Mucosa of stomach (tissue), 1 donor: ENCODE data around the gene SEMA4D.

ENCODE experiments used
- H3K27me3 ChIP-seq: one replicate; pipeline ENCODE4 v1.7.0; 2013; ENCODE audit warnings: mild to moderate bottlenecking, low read length; ENCODE audit not compliant: control insufficient read depth, insufficient read depth
- H3K36me3 ChIP-seq: one replicate; pipeline ENCODE4 v1.7.0; 2013; ENCODE audit warnings: low read length; ENCODE audit not compliant: control insufficient read depth, insufficient read depth
- H3K4me1 ChIP-seq: one replicate; pipeline ENCODE4 v1.7.0; 2013; ENCODE audit warnings: mild to moderate bottlenecking, low read length; ENCODE audit not compliant: control insufficient read depth, insufficient read depth
- H3K4me3 ChIP-seq: one replicate; pipeline ENCODE4 v1.7.0; 2013; ENCODE audit warnings: low read length
- H3K9ac ChIP-seq: one replicate; pipeline ENCODE4 v1.7.0; 2013; ENCODE audit warnings: mild to moderate bottlenecking, low read length, moderate library complexity
- H3K9me3 ChIP-seq: one replicate; pipeline ENCODE4 v1.7.0; 2013; ENCODE audit warnings: mild to moderate bottlenecking, low read length, moderate library complexity; ENCODE audit not compliant: control insufficient read depth
- donor health status: Pancreatic carcinoma.

The SEMA4D gene

DNA sequence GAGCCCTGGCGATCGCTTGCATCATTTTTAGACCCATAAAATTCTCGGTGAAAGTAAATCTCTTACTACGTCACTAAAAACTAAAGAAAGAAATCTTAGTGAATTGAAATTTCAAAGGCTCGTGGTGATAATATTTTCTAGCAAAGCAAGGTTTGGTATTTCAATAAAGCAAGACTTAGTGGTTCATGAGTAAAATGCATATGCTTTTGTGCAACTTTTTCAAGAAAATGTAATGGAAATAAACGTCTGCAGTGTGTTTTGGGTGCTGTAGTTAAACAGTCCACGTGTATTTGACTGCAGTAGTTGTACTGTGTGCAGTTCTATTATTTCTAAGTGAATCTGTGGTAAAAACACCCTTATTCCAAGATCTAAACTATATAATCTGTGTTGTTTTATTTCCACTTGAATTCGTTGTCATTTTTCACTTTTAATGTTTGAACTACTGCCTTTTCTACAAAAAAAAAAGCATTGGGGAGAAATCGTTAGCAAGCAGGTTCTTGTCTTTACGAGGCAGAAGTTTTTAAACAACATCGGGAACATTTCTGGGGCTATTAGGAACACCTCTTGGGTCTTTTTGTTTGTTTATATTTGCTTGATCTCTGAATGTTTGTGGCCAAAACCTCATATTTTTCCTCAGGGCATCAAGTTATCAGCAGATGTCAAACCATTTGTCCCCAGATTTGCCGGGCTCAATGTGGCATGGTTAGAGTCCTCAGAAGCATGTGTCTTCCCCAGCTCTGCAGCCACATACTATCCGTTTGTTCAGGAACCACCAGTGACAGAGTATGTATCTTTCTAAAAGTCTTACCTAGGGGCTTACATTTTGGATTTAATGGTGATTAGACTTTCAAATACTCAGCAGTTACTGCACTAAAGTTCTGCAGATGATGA is 178.7 kb downstream of the SEMA4D start:
- Histone ChIP-seq H3K4me1 (peaks cover 13% of the 10 kb centered on the region), H3K27me3 (no peaks in the 10 kb centered on the region), H3K9me3 (no peaks in the 10 kb centered on the region), H3K36me3 (no peaks in the 10 kb centered on the region), H3K4me3 (peak overlapping the region; percentile 48), H3K9ac (peak overlapping the region; percentile 87)

DNA sequence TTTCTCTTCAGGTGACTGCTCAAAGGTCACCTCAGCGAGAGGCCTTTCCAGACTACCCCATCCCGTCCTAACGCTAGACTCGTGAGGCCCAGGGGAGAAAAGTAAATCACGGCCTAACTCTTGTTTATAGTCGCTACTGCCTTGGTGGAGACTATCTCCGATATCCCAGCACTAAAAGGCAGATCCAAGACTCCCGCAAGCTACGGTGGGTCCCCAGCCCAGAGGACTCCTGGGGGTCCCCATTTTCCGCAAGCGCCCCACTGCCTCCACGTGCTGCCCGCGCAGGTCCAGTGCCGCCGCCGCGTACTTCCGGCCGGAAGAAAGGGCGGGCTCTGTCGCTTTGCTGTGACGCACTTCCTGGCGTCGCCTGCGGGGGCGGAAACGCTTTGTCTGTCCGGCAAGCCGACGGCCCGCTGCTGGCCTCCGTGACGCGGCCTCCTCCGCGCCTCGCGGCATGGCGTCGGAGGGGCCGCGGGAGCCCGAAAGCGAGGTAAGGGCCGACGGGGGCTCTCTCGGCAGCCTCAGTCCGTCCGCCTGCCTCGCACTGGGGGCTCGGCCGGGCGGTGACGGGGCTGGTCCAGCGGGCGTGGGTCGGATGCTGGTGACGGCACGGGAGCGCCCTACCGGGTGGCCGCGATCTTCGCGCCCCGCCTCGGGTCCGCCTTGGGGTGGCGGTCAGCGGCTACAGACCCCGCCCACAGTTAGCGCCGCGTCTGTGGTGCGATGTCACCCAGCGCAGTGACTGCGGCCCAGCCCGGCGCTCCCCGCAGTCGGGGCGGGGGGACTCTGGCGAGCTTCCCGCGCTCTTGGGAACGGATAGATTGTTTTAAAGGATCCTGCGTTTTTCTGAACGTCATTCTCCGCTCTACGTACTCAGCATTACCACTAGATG is 179.5 kb downstream of the SEMA4D start, which contains the start of gene SECISBP2:
Gene SECISBP2, plus strand, starts transcription at position 378 of the 892 bp plus-strand sequence. Its CDS starts 77 bp downstream, at position 455.
- H3K4me3 ChIP-seq, result peak within 1 kb of the TSS; percentile 48
- no peaks in the 10 kb centered on the region for H3K9me3 ChIP-seq
- peaks cover 6% of the 10 kb centered on the region for H3K4me1 ChIP-seq
- H3K9ac ChIP-seq, result peak within 1 kb of the TSS; percentile 87
- no peaks in the 10 kb centered on the region for H3K36me3 ChIP-seq
- no peaks in the 10 kb centered on the region for H3K27me3 ChIP-seq

DNA sequence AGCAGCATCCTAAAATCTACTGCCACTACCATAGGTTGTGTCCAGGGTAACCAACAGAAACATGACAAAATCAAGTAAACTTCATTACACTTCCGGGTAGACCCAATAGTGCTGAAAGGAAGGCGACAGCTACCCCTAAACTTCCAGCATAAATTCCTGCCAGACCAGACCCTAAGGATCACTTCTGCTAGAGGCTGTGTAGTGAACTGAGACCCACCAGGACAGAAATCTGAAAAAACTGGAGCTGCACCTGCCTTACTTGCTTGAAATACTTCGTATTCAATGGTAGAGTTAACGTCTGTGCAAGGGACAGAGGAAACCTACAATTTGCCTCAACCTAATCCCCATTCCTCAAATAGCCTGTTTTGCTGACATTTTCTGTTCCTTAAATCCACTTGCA is 180.6 kb downstream of the SEMA4D start:
- no peaks in the 10 kb centered on the region for H3K36me3 ChIP-seq
- peak overlapping the region; percentile 87 for H3K9ac ChIP-seq
- H3K27me3 ChIP-seq, result no peaks in the 10 kb centered on the region
- H3K4me1 ChIP-seq, result no peaks in the 10 kb centered on the region
- H3K4me3 ChIP-seq, result no peak overlapping the region
- H3K9me3 ChIP-seq, result no peaks in the 10 kb centered on the region

DNA sequence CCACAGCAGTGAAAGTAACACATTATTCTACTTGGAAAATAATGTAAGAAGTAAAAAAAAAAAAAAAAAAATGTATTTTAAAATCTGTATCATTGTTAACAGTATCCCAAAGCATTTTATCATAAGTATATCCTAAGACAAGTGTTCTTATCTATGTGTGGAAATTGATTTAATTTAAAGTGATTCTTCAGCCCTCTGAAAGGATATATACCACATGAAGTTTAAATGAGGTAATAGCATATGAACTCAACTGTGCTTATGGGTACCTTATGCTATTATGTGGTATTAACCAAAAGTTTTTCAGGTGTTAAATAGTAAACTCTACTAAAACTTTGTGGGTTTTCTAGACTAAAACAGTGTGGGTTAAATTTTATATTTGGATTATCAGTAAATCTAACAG is 182.4 kb downstream of the SEMA4D start:
- Histone ChIP-seq H3K4me3 (no peak overlapping the region), H3K27me3 (no peaks in the 10 kb centered on the region), H3K9me3 (no peaks in the 10 kb centered on the region), H3K4me1 (no peaks in the 10 kb centered on the region), H3K9ac (no peak overlapping the region), H3K36me3 (no peaks in the 10 kb centered on the region)

DNA sequence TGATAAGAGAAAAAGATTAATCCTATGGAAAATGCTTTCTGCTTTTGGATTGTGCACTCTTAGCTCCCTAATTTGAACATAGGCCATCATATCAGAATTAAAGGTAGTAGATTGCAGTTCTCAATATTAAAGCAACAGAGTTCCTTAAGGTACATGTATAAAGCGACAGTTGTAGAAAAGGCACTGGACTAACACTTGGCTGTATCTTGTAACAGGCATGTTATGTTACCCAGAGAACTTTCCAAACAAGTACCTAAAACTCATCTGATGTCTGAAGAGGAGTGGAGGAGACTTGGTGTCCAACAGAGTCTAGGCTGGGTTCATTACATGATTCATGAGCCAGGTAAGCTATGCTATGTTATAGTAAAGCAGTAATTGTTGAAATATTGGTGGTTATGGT is 183.0 kb downstream of the SEMA4D start:
- Histone ChIP-seq H3K27me3 (no peaks in the 10 kb centered on the region), H3K9me3 (no peaks in the 10 kb centered on the region), H3K4me1 (no peaks in the 10 kb centered on the region), H3K4me3 (no peak overlapping the region), H3K9ac (no peak overlapping the region), H3K36me3 (no peaks in the 10 kb centered on the region)

DNA sequence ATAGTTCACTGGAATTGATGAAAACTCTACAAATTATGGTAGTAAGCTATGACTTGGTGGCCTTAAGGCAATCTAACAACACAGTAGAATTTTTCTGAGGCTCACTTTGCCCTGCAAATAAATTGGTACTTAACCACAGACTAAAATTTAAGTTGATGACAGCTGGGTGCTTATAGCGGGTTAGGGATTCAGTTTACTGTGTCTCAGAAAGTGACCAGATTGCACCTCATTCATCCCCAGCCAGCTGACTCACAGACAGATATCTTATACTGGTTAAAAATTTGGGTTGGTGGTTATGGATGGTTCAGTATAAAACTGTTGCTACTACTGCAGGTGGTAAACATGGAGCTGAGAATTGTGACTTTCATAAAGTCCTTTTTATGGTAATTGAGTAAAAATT is 184.1 kb downstream of the SEMA4D start:
- H3K4me3 ChIP-seq, result no peak overlapping the region
- H3K27me3 ChIP-seq, result no peaks in the 10 kb centered on the region
- no peaks in the 10 kb centered on the region for H3K36me3 ChIP-seq
- peaks cover 6% of the 10 kb centered on the region for H3K4me1 ChIP-seq
- H3K9me3 ChIP-seq, result no peaks in the 10 kb centered on the region
- H3K9ac ChIP-seq, result no peak overlapping the region

DNA sequence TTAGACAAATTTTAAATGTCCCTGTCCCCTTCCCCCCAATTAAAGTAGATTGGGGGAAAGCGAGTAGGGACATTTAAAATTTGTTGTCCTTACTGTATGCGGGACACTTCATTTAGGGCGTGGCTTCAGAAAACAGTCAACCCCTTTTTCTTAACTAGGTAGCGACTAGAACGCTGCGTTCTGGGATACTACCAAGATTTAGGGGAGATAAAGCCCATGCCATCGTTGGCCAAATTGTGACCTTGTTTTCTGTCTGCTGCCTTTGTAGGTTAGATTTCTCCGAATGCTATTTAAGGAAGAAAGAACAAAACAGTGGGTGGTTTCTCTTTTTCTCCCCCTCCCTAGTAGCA is 185.7 kb downstream of the SEMA4D start:
- no peaks in the 10 kb centered on the region for H3K27me3 ChIP-seq
- no peaks in the 10 kb centered on the region for H3K36me3 ChIP-seq
- H3K4me1 ChIP-seq, result peaks cover 6% of the 10 kb centered on the region
- peak overlapping the region; percentile 45 for H3K4me3 ChIP-seq
- no peaks in the 10 kb centered on the region for H3K9me3 ChIP-seq
- peak overlapping the region; percentile 63 for H3K9ac ChIP-seq

DNA sequence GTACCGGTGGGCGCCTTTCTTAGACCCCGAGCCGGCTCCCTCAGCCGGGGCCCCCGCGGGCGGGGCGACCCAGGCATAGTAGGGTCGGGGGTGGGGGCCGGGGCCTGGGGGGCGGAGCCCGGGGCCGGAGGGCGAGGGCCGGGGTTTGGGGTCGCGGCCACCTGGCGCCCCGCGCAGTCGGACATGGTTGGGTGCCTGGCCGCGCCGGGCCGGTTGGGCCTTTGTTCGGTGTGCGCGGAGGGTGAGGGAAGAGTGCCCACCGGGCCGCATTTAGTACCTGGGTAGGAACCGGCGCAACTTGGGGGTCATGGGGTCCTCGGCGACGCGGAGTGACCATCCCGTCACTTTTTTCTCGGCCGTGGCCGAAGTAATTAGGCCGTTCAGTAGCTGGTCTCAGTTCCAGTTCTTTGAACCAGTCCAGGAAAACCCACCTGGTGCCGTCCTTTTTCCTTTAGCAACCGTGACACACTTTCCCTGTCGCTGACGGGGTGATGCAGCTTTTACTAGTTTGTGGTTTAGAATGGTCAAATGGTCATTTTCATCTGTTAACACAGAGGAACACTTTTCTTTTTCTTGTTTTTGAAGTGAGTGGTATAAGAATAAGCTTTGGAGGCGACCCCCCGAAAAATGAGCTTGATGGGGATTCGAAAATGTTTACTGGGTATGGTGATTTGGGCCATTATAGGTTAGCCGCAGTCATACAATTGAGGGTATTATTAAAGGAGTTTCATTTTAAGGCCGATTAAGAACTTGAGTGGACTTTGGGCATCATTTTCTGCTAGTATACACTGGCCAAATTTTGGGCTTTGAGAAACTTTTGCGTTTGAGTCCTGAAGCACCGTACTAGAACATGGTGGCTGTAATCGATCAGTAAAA is 186.3 kb downstream of the SEMA4D start:
- no peaks in the 10 kb centered on the region for H3K27me3 ChIP-seq
- peak overlapping the region; percentile 45 for H3K4me3 ChIP-seq
- H3K9ac ChIP-seq, result peak overlapping the region; percentile 63
- H3K4me1 ChIP-seq, result peaks cover 6% of the 10 kb centered on the region
- H3K9me3 ChIP-seq, result no peaks in the 10 kb centered on the region
- no peaks in the 10 kb centered on the region for H3K36me3 ChIP-seq
